Activated T-helper 2 cell treated with anti-CD3 and anti-CD28 coated beads, Interferon-gamma antibody, Interleukin-2, Interleukin-4, amounts not matched to agents 10 μg/mL and 5 μg/mL and 100 μg/mL, durations not matched to agents 14 hours and 24 hours and 36 hours (primary cell): ENCODE measurements around the gene ARFGEF3. TPM values are rescaled to one million over a fixed set of nuclear protein-coding genes. Genes with fewer than 3 reads are reported as not detected.

Source experiments
- DNase-seq: peaks from one replicate; pipeline ENCODE4 v3.0.0; 2021; ENCODE audit warnings: low spot score
- H3K27ac Mint-ChIP-seq: one replicate; pipeline ENCODE4 v1.8.0; 2021; ENCODE audit warnings: mixed read lengths
- H3K27me3 Mint-ChIP-seq: one replicate; pipeline ENCODE4 v1.8.0; 2021; ENCODE audit warnings: low read depth, mixed read lengths
- H3K36me3 Mint-ChIP-seq: one replicate; pipeline ENCODE4 v1.8.0; 2021; ENCODE audit warnings: low read depth, mixed read lengths
- H3K4me1 Mint-ChIP-seq: one replicate; pipeline ENCODE4 v1.8.0; 2021; ENCODE audit warnings: low read depth, mixed read lengths
- H3K4me3 Mint-ChIP-seq: one replicate; pipeline ENCODE4 v1.8.0; 2021; ENCODE audit warnings: low read depth, mild to moderate bottlenecking, moderate library complexity, mixed read lengths
- H3K9me3 Mint-ChIP-seq: one replicate; pipeline ENCODE4 v1.8.0; 2021; ENCODE audit warnings: mixed read lengths
- intact Hi-C: fragments of 100-400 bp; cut with micrococcal nuclease; formaldehyde crosslinking; loops from one replicate; pipeline ENCODE4 v1.15.1; 2023
- total RNA-seq: library from RNA; stranded (reverse); gene quantifications from 2 replicates; pipeline ENCODE4 v1.2.3, GENCODE V29; 2022

ARFGEF3 gene
- total RNA-seq, 1 donor from 2014 or later: 0.55 TPM

DNA sequence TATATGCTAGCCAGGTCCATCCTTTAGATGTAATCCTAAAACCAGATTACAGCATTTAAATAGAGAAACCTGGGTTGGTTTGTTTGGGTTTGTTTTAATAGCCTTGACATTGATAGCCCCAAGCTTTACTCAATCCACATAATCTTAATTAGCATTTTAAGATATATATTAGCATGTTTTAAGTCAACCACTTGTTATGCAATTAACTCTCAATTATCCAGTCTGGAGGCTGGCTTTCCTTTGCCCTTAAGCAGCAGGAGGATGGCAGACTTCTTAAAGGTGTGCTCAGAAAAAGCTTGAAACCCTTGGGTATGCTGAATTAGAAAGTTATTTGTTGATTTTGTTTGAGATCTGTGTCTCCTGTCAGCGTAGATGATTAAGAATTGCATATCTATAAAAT lies 169.7 kb downstream of the ARFGEF3 start:
- no peak for DNase-seq
- Mint-ChIP-seq H3K4me1 (no peaks in the 10 kb centered on the region), H3K27me3 (peaks cover 5% of the 10 kb centered on the region), H3K9me3 (no peaks in the 10 kb centered on the region), H3K36me3 (no peaks in the 10 kb centered on the region), H3K27ac (no peak overlapping the region), H3K4me3 (no peak overlapping the region)
- intact Hi-C loops: no loop called here

DNA sequence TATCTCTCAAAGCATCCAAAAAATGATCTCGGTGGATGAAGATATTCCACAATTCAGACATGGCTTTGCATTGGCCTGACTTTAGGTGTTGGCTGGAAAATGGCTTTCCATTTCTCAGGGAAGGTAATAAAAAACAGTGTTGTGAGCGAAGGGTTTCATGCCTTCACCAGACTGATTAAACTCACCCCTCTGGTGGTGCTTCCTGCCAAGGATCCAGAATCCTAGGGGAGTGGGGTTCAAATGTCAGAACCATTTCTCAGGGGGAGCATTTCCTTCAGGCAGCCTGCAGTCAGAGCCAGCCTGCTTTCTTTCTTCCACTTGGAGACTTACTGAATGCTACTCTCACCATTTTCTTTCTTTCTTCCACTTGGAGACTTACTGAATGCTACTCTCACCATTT lies 170.2 kb downstream of the ARFGEF3 start:
- intact Hi-C loops: no loop called here
- no peak for DNase-seq
- no peaks in the 10 kb centered on the region for H3K9me3 Mint-ChIP-seq
- no peak overlapping the region for H3K27ac Mint-ChIP-seq
- H3K4me3 Mint-ChIP-seq: no peak overlapping the region
- peaks cover 5% of the 10 kb centered on the region for H3K27me3 Mint-ChIP-seq
- H3K36me3 Mint-ChIP-seq: no peaks in the 10 kb centered on the region
- H3K4me1 Mint-ChIP-seq: no peaks in the 10 kb centered on the region

DNA sequence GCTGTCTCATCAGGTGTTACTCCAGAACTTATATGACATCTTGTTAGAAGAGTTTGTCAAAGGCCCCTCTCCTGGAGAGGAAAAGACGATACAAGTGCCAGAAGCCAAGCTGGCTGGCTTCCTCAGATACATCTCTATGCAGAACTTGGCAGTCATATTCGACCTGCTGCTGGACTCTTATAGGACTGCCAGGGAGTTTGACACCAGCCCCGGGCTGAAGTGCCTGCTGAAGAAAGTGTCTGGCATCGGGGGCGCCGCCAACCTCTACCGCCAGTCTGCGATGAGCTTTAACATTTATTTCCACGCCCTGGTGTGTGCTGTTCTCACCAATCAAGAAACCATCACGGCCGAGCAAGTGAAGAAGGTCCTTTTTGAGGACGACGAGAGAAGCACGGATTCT lies 172.3 kb downstream of the ARFGEF3 start:
- no peak overlapping the region for H3K27ac Mint-ChIP-seq
- H3K4me3 Mint-ChIP-seq: no peak overlapping the region
- intact Hi-C loops: no loop called here
- H3K27me3 Mint-ChIP-seq: peaks cover 10% of the 10 kb centered on the region
- no peaks in the 10 kb centered on the region for H3K36me3 Mint-ChIP-seq
- no peaks in the 10 kb centered on the region for H3K9me3 Mint-ChIP-seq
- no peaks in the 10 kb centered on the region for H3K4me1 Mint-ChIP-seq
- no peak for DNase-seq

DNA sequence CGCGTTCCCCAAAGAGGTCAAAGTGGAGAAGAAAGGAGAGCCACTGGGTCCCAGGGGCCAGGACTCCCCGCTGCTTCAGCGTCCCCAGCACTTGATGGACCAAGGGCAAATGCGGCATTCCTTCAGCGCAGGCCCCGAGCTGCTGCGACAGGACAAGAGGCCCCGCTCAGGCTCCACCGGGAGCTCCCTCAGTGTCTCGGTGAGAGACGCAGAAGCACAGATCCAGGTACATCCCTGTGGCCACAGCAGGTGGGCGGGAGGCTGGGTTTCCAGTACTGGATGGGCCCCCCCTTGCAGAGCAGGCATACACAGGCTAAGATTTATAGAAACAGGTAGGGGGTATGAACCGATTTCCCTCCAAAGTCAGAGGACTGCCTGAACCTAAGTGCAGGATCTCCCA lies 173.2 kb downstream of the ARFGEF3 start:
- Mint-ChIP-seq H3K36me3 (no peaks in the 10 kb centered on the region), H3K27me3 (peaks cover 14% of the 10 kb centered on the region)

DNA sequence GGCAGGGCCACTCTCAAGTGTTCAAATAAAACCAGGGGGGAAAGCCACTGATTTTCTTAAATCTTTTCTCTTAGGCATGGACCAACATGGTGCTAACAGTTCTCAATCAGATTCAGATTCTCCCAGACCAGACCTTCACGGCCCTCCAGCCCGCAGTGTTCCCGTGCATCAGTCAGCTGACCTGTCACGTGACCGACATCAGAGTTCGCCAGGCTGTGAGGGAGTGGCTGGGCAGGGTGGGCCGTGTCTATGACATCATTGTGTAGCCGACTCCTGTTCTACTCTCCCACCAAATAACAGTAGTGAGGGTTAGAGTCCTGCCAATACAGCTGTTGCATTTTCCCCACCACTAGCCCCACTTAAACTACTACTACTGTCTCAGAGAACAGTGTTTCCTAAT lies 174.5 kb downstream of the ARFGEF3 start:
- H3K27ac Mint-ChIP-seq: no peak overlapping the region
- no peak overlapping the region for H3K4me3 Mint-ChIP-seq
- peaks cover 18% of the 10 kb centered on the region for H3K27me3 Mint-ChIP-seq
- no peaks in the 10 kb centered on the region for H3K36me3 Mint-ChIP-seq
- no peak for DNase-seq
- intact Hi-C loops: no loop called here
- no peaks in the 10 kb centered on the region for H3K9me3 Mint-ChIP-seq
- H3K4me1 Mint-ChIP-seq: no peaks in the 10 kb centered on the region

More for the DNA sequence above, 173.2 kb downstream of the ARFGEF3 start:
- DNase-seq: no peak
- Mint-ChIP-seq H3K27ac (no peak overlapping the region), H3K9me3 (no peaks in the 10 kb centered on the region), H3K4me1 (no peaks in the 10 kb centered on the region), H3K4me3 (no peak overlapping the region)
- intact Hi-C loops: no loop called here

DNA sequence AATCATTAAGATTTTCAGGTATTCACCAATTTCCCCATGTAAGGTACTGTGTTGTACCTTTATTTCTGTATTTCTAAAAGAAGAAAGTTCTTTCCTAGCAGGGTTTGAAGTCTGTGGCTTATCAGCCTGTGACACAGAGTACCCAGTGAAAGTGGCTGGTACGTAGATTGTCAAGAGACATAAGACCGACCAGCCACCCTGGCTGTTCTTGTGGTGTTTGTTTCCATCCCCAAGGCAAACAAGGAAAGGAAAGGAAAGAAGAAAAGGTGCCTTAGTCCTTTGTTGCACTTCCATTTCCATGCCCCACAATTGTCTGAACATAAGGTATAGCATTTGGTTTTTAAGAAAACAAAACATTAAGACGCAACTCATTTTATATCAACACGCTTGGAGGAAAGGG lies 175.3 kb downstream of the ARFGEF3 start:
- H3K4me1 Mint-ChIP-seq: no peaks in the 10 kb centered on the region
- DNase-seq: no peak
- intact Hi-C loops: no loop called here
- no peaks in the 10 kb centered on the region for H3K36me3 Mint-ChIP-seq
- no peak overlapping the region for H3K4me3 Mint-ChIP-seq
- no peak overlapping the region for H3K27ac Mint-ChIP-seq
- peaks cover 16% of the 10 kb centered on the region for H3K27me3 Mint-ChIP-seq
- no peaks in the 10 kb centered on the region for H3K9me3 Mint-ChIP-seq

DNA sequence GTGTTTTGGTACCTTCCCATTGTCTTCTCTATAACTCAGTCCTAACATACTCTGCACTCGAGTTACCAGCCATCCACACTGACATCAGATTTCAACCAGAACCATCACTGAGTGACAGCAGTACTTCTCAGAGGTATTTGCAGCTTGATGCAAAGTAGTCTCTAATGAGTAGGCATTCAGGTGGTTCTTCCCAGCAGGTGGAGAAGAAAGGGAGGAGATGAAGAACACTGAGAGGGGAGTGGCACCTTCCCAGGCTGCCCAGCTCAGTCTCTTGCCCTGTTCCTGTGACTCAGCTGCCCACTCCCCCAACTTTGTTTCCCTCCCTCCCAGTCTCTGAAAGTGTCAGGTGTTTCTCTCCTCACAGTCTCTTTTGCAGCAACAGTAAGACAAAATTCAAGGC lies 177.3 kb downstream of the ARFGEF3 start:
- intact Hi-C loops: no loop called here
- DNase-seq: no peak
- Mint-ChIP-seq H3K36me3 (no peaks in the 10 kb centered on the region), H3K27ac (no peak overlapping the region), H3K9me3 (no peaks in the 10 kb centered on the region), H3K4me1 (no peaks in the 10 kb centered on the region), H3K4me3 (no peak overlapping the region), H3K27me3 (peaks cover 28% of the 10 kb centered on the region)

DNA sequence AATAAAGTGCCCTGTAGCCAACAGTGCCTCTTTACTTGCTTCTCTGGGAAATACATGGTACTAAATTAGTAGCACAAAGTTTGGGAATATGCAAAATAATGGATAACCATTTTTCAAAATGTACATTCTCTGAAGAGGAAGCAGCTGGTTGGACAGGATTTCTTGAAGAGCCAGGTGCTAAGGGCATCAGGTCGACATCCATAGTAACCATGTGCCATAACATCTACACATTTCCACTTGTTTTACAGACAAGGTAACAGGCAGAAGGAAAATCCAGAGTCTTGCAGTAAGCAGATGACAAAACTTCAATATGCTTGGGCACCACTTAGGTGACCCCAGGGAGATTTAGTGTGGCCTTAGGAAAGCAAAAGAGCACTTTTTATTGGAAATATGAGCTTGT lies 179.4 kb downstream of the ARFGEF3 start:
- Mint-ChIP-seq H3K4me3 (no peak overlapping the region), H3K4me1 (no peaks in the 10 kb centered on the region), H3K27ac (no peak overlapping the region), H3K9me3 (no peaks in the 10 kb centered on the region), H3K27me3 (peaks cover 30% of the 10 kb centered on the region), H3K36me3 (no peaks in the 10 kb centered on the region)
- no peak for DNase-seq
- intact Hi-C loops: no loop called here

DNA sequence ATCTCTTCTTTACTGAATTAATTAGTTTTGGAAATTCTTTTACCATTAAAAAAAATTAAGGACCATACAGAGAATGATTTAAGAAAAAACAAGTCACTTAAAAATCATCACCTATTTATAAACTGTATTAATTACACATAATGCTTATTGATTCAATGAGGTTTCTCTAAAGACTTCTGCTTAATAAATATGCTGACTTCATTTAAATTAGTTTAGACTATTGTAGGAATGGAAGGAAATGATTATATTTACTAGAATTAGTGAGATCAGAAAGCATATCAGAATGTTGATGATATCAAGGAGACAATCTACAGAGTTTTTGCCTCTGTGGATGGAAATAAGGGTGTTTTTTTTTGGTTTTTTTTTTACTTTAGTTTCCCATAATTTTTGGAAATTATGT lies 181.4 kb downstream of the ARFGEF3 start:
- H3K9me3 Mint-ChIP-seq: no peaks in the 10 kb centered on the region
- peaks cover 32% of the 10 kb centered on the region for H3K27me3 Mint-ChIP-seq
- H3K36me3 Mint-ChIP-seq: no peaks in the 10 kb centered on the region
- DNase-seq: no peak
- no peak overlapping the region for H3K27ac Mint-ChIP-seq
- H3K4me3 Mint-ChIP-seq: no peak overlapping the region
- intact Hi-C loops: no loop called here
- H3K4me1 Mint-ChIP-seq: no peaks in the 10 kb centered on the region

DNA sequence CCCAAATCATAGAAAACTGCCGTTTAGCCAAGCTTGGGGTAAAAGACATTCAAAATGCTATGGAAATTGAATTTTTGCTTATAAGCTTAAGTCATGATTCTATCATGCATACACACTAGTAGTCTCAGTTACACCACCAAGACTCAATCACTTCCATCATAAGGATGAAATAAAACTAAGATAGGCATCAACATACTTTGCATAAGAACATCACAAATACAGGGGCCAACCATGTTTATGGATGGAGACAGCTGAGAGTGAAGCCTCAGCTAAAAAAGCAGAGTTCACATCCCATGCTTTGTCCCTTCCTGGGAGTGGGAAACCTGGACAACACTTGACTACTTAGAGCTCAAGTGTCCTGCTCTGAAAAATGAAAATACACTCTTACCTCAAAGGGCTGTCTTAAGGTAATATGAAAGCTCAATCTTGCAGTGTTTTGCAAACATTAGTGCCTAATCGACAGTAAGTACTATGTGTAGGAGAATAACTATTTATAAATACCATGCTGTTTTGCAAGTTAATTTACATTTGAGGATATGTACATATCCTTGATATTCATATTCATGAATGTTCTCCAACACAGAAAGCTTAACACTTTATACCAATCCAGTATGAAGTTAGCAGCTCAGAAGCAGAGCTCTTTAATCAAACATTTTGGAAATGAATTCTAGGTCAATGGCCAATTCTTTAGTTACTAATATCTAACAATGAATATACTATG lies 184.0 kb downstream of the ARFGEF3 start:
- no peak overlapping the region for H3K4me3 Mint-ChIP-seq

DNA sequence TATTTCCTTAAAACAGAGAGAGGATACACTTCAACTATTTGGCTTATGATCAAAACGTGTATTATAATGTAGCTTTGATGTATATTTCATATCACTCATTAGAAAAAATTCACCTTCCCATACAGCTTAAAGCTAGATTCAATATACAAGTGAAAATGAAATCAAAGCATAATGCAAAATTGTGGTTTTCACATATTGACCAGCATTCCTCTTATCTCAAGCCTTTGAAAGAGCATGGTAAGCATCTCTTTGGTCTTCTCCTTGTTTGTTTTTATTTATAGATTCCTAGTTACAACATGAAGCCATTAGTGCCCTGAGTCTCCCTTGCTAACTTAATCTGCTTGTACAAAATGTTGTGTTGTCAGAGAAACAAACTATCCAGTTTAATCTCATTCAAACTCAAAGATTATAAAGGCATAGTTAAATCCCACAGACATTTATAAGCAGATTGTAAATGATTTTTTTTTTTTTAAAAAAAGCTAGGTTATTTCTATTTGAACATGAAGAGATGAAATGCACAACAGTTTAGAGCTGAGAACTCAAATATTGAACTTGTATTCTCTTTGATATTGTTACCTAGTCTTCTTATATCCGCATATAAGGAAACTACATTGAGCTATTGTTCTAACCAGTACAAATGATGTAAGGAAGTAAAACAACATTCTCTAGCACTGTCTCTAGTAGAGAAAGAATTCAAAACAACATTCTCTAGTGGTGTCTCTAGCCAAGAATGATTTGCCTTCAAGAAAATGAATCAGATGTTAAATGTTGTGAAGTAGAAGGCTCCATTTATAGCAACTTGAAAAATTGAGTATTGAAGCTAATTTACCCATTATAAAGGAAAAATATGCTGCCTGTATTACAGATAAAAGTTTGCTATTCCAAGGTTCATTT lies 184.8 kb downstream of the ARFGEF3 start:
- Mint-ChIP-seq H3K4me1 (no peaks in the 10 kb centered on the region), H3K9me3 (no peaks in the 10 kb centered on the region), H3K36me3 (no peaks in the 10 kb centered on the region), H3K27ac (no peak overlapping the region), H3K27me3 (peaks cover 28% of the 10 kb centered on the region), H3K4me3 (no peak overlapping the region)
- intact Hi-C loops: no loop called here
- DNase-seq: no peak

More for the DNA sequence above, 184.0 kb downstream of the ARFGEF3 start:
- peaks cover 27% of the 10 kb centered on the region for H3K27me3 Mint-ChIP-seq
- no peaks in the 10 kb centered on the region for H3K36me3 Mint-ChIP-seq
- intact Hi-C loops: no loop called here
- no peak for DNase-seq
- no peak overlapping the region for H3K27ac Mint-ChIP-seq
- no peaks in the 10 kb centered on the region for H3K4me1 Mint-ChIP-seq
- H3K9me3 Mint-ChIP-seq: no peaks in the 10 kb centered on the region

DNA sequence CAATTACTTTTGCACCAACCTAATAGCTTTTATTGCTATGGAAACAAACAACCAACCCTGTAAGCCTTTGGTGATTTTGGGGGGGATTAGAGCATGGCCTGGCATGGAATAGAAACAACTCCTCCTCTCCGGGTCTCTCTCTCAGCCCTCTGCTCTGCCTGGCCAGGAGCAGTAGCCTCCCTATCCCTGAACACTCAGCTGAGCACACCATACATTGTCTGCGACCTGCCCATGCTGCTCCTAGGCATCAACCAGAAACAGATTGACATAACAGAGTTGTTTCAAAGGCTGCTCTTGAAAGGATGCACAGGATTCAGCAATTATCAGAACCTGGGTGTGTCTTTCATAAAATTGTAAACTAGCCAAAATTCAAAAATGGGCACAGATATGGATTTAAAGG lies 186.1 kb downstream of the ARFGEF3 start:
- DNase-seq: no peak
- Mint-ChIP-seq H3K4me3 (no peak overlapping the region), H3K36me3 (no peaks in the 10 kb centered on the region), H3K27me3 (peaks cover 22% of the 10 kb centered on the region), H3K9me3 (no peaks in the 10 kb centered on the region), H3K27ac (no peak overlapping the region), H3K4me1 (no peaks in the 10 kb centered on the region)
- intact Hi-C loops: no loop called here

DNA sequence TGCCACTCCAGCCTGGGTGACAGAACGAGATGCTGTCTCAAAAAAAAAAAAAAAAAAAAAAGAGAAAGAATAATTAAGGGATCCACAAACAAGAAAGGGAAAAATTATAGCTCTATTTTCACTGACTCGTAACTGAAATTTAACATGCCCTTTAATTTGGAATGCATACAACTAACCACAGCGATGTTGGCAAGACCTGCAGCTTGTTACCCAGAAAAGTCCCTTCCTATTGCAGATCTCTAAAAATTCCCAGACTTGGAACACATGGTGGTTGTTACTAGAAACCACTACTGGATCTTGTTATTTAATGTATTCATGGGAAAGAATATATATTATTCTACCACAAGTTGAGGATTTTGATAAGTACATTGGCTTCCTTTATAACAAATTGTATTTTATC lies 188.2 kb downstream of the ARFGEF3 start:
- no peaks in the 10 kb centered on the region for H3K4me1 Mint-ChIP-seq
- H3K27ac Mint-ChIP-seq: no peak overlapping the region
- peaks cover 19% of the 10 kb centered on the region for H3K27me3 Mint-ChIP-seq
- DNase-seq: no peak
- intact Hi-C loops: no loop called here
- H3K36me3 Mint-ChIP-seq: no peaks in the 10 kb centered on the region
- no peak overlapping the region for H3K4me3 Mint-ChIP-seq
- H3K9me3 Mint-ChIP-seq: no peaks in the 10 kb centered on the region
